Measurements from ENCODE around the gene CRYBG3.

Gene CRYBG3

GRCh38 chr3:97974996-97975395 lies 153.2 kb downstream of the CRYBG3 start:
- DNase-seq (ENCODE audit: low read depth): no peak

DNA sequence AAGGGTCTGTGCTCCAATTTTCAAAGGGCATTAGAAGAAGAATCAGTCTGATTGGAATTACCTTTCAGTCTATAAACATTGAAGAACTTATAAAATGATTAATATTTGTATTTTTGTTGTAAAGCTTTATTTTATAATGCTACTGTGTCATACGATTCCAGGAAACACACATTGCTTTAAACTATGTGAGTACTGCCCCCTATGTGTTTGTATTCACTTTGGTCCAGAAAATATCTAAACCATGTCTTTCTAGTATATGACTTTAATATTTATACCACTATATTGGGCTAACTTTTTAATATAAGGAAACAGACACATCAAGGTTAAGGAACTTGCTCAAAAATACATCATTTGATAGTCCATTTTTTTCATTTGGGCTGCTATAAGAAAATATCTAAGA lies 153.7 kb downstream of the CRYBG3 start:
- no peak for DNase-seq (ENCODE audit: low read depth)

- DNase-seq (ENCODE audit: low read depth): no peak
Measured at GRCh38 chr3:97979610-97980009, 157.8 kb downstream of the CRYBG3 start.

- DNase-seq (ENCODE audit: low read depth): no peak
Measured at GRCh38 chr3:97981886-97982285, 160.1 kb downstream of the CRYBG3 start.

- no peak for DNase-seq (ENCODE audit: low read depth)
Measured at GRCh38 chr3:97983933-97984491, 162.2 kb downstream of the CRYBG3 start.

DNA sequence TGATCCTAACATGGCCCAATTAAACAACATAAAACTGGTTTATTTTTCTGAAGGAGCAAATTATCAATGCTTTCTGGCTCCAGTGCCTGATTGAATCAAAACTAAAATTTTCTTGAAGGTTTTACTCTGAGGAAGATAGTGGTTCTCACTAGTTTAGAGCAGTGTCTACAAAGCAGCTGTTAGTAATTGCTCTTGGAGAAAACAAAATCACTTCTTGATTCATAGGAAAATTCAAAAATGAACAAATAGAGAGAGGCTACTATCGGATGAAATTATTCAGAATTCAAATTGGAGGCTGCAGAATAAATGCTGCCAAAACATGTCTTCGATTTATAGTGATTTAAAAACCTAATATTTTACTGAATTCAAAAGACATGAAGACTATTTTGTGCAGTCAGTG lies 165.5 kb downstream of the CRYBG3 start:
- no peak for DNase-seq (ENCODE audit: low read depth)

DNA sequence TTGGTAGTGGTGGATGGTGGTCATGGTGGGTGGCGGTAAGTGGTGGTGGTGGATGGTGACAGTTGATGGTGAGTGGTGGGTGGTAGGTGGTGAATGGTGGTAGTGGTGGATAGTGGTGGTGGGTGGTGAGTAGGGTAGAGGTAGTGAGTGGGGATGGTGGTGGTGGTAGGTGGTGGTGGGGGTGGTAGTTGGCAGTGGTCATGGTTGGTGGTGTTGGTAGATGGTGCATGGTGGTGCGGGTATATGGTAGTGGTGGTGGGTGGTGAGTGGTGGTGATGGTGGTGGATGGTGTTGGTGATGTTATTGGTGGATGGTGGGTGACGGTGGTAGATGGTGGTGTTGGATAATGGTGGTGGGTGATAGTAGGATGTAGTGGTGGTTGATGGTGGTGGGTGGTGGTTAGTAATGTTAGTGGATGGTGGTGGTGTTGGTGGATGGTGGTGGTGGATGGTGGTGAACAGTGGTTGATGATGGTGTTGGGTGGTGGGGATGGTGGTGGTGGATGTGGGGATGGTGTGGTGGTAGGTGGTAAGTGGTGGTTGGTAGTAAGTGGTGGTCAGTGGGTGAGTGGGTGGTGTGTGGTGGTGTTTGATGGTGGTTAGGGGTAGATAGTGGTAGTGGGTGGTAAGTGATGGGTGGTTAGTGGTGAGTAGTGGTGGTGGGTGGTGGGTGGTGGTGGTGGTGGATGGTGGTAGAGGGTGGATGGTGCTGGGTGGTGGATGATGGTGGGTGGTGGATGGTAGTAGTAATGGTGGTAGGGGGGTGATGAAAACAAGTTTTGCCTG lies 167.2 kb downstream of the CRYBG3 start:
- no peak for DNase-seq (ENCODE audit: low read depth)

GRCh38 chr3:97990624-97991292 lies 168.9 kb downstream of the CRYBG3 start:
- no peak for DNase-seq (ENCODE audit: low read depth)

- no peak for DNase-seq (ENCODE audit: low read depth)
Measured at GRCh38 chr3:97991293-97991682, 169.5 kb downstream of the CRYBG3 start.

DNA sequence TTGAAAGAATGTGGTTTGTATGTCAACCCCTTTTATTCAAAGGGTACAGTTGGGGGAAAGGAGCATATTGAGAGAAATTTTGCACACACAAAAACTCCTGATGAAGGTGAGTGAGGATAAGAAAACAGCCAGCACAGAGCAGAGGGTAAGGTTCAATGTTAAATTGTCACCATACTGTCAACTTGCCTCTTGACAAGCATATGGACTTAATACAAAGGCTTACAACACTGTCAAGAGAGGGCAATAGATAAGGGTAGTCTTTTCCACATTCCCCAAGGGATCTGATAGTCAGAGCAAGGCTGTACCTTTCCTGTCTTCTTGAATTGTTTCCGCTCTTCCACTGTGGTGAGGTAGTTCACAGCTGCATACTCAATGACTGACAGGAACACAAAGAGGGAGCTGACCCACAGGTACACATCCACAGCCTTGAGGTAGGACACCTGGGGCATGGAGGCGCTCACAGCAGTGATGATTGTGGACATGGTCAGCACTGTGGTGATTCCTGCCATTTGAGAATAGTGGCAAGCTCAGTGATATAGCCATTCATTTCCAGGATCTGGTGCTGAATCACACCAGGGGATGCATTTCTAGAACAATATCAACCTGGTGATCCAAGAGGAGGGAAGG lies 170.8 kb downstream of the CRYBG3 start:
- DNase-seq (ENCODE audit: low read depth): no peak

DNA sequence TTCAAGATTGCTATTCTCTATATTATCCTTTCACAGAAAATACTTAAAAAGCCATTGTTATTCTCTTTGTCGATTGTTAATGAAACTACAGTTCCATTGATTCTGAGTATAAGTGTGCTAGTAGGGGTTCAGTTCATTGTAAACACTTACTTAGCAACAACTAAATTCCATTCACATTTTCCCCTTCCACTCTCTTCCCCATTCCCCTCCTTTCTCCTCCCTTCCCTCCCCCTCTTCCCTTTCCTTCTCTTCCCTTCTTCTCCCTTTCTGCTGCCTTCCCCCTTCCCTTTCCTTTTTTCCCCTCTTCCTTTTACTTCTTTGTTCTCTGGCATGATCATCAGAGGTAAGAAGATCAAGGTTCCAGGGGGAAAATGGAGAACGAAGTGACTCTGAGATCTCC lies 171.7 kb downstream of the CRYBG3 start:
- DNase-seq (ENCODE audit: low read depth): no peak

DNA sequence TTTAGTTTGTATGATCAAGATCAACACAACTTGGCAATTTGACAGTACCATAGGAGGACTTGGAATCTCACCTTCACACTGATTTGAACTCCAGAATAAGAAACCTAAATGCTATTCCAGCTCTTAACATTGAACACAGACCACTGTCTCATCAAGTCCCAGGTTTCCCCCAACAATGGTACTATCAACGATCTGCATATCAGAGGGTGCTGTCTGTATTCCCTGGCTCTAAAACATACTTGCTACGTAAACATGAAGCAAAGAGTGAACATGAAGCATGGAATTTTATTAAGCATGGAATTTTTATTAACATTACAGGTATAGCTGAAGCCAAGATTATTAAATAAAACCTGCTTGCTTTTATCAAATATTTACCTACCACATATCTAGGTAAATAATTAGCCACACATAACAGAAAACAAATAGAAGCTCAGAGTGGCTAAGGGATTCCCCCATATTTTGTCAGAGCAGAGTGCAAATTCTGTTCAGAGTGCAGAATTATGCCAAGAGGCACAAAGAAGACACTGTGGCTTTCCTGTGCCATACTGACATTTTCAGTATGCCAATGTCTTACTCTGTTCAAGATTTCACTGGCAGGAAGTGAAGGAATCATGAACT lies 172.6 kb downstream of the CRYBG3 start:
- no peak for DNase-seq (ENCODE audit: low read depth)

Measured in stimulated activated CD8-positive, alpha-beta memory T cell treated with anti-CD3 and anti-CD28 coated beads, Interleukin-15, amount 100 ng/mL, for 24 hours (primary cell).